Measurements from ENCODE around the gene CD2AP.

GRCh38 chr6:47495207-47495606, 17.6 kb downstream of the CD2AP start:
- TF ChIP-seq POLR2AphosphoS5 (IDR thresholded peaks at IDR 0.05; ENCODE audit: low read depth, low read length) (no peak; the same call in 1 of the 2 replicates), FOXP2 (optimal IDR thresholded peaks at IDR 0.05; ENCODE audit: borderline replicate concordance, extremely low read depth, extremely low read length, insufficient read depth) (no peak), TAF1 (IDR thresholded peaks at IDR 0.05; ENCODE audit: borderline replicate concordance, insufficient read depth, low read length) (no peak)
- TF ChIP-seq, protein P1, sequence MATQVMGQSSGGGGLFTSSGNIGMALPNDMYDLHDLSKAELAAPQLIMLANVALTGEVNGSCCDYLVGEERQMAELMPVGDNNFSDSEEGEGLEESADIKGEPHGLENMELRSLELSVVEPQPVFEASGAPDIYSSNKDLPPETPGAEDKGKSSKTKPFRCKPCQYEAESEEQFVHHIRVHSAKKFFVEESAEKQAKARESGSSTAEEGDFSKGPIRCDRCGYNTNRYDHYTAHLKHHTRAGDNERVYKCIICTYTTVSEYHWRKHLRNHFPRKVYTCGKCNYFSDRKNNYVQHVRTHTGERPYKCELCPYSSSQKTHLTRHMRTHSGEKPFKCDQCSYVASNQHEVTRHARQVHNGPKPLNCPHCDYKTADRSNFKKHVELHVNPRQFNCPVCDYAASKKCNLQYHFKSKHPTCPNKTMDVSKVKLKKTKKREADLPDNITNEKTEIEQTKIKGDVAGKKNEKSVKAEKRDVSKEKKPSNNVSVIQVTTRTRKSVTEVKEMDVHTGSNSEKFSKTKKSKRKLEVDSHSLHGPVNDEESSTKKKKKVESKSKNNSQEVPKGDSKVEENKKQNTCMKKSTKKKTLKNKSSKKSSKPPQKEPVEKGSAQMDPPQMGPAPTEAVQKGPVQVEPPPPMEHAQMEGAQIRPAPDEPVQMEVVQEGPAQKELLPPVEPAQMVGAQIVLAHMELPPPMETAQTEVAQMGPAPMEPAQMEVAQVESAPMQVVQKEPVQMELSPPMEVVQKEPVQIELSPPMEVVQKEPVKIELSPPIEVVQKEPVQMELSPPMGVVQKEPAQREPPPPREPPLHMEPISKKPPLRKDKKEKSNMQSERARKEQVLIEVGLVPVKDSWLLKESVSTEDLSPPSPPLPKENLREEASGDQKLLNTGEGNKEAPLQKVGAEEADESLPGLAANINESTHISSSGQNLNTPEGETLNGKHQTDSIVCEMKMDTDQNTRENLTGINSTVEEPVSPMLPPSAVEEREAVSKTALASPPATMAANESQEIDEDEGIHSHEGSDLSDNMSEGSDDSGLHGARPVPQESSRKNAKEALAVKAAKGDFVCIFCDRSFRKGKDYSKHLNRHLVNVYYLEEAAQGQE (IDR thresholded peaks at IDR 0.05; ENCODE audit: insufficient read depth in 1 of 2, low read depth in 2 of 2, low read length in 2 of 2): no peak

All from PFSK-1 (cell line).